Fibroblast of mammary gland (primary cell): ENCODE data around the gene APOA4.

Experiments used
- DNase-seq: peaks from one replicate; pipeline ENCODE4 v3.0.0-alpha.2; 2010; ENCODE audit warnings: low read depth
- H3K4me3 ChIP-seq: 2 replicates; pipeline ENCODE4 v1.5.1; 2011; ENCODE audit warnings: low read depth, mild to moderate bottlenecking, low read length, moderate library complexity; ENCODE audit not compliant: control insufficient read depth
- TF ChIP-seq, protein P1 (sequence below): conservative IDR thresholded peaks from 2 replicates; pipeline ENCODE4 v1.5.1; 2011; ENCODE audit warnings: low read depth, low read length, inconsistent platforms; ENCODE audit not compliant: control insufficient read depth, insufficient read depth

APOA4 gene

DNA sequence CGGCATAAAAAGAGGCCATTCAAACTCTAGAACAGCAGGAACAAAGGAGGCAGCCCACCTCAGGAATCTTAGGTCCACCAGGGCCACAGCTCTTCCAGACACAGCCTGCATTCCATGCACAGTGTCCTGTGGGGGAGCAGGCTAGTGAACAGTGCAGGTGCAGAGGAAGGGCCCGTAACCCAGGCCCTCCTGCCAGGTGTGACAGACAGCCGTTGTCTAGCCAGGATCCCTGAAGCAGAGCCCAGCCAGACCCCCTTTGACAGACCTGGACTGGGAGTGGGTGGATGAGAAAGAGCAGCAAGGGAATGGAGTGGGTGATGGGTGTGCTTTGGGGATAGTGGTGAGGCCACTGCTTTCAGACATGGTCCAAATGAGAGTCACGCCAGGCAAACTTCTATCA is 34.1 kb downstream of the APOA4 start:
- no peak overlapping the region for H3K4me3 ChIP-seq
- DNase-seq = no peak
- TF ChIP-seq, protein P1, sequence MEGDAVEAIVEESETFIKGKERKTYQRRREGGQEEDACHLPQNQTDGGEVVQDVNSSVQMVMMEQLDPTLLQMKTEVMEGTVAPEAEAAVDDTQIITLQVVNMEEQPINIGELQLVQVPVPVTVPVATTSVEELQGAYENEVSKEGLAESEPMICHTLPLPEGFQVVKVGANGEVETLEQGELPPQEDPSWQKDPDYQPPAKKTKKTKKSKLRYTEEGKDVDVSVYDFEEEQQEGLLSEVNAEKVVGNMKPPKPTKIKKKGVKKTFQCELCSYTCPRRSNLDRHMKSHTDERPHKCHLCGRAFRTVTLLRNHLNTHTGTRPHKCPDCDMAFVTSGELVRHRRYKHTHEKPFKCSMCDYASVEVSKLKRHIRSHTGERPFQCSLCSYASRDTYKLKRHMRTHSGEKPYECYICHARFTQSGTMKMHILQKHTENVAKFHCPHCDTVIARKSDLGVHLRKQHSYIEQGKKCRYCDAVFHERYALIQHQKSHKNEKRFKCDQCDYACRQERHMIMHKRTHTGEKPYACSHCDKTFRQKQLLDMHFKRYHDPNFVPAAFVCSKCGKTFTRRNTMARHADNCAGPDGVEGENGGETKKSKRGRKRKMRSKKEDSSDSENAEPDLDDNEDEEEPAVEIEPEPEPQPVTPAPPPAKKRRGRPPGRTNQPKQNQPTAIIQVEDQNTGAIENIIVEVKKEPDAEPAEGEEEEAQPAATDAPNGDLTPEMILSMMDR = no peak

DNA sequence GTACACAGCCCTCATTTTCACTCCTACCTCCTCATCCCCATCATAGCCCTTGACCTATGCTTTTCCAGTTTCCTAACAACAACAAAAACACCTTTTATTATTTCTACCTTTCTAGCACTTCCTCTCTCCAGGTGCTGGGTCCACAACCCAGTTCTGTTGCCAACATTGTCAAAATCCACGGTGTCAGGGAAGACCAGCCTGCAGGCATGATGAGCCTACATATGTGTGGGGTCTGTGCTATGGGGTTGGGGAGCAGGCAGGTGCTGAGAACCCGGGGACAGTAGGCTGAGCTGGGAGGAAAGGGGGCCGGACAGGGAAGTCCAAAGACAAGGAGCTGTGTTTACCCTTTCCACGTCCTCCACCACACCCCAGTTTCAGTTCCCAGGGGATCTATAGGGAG is 34.6 kb downstream of the APOA4 start:
- no peak for DNase-seq
- TF ChIP-seq, protein P1 = no peak
- H3K4me3 ChIP-seq = peak overlapping the region; percentile 79

DNA sequence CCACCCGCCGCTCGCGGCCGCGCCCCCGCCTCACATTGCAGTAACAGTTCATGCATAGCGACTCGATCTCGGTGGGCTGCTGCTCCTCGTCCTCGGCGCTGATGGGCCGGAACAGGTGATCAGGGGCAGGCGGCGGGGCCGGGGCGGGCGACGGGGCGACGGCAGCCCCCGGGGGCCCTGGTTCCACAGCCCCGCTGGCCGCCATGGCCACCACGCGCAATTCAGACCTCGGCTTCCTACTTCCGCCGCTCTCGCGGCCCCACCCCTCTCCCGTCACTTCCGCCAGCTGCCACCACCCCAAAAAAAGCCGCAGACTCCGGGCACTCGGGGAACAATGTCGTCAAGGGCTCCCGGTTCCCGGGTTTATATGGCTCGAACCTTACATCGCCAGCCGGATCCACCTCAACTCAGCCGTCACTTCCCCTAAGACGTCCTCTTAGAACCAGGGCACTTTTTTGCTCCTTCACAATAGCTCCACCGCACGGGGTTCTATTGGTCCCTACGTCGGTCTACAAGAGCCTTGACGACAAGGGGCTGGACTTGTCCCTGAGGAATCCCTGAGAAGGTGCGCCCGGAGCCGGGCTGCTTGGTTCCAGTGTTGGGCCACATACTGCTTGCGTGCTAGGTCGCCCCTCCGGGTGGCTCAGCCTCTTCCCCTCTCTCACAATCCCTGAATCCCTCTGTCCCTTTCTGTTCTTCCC is 35.2 kb downstream of the APOA4 start, which contains the start of gene ZPR1:
Gene ZPR1 (minus strand): TSS at position 238 of the 701 bp plus-strand sequence. CDS start 33 bp downstream, at position 205.
- peak within 1 kb of the TSS; percentile 79 for H3K4me3 ChIP-seq
- peak; percentile 48 for DNase-seq
- TF ChIP-seq, protein P1 = no peak

DNA sequence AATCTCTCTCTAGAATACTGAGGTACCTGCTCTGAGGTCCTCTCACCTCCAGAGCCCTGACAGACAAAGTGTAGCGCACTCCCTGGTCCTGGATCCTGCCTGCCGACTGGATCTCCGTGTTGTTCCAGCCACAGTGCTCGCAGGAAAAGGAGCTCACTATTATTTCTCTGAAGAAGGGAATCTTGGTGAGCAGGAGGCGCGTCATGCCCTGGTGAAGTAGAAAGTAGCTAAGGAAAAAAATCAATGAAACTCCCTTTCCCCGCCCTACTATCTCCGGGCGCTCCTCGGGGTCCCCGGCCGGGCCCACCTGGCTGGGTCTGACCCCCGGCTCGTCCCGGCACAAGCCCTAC is 35.7 kb downstream of the APOA4 start:
- TF ChIP-seq, protein P1 = no peak
- no peak for DNase-seq
- H3K4me3 ChIP-seq = peak overlapping the region; percentile 79

DNA sequence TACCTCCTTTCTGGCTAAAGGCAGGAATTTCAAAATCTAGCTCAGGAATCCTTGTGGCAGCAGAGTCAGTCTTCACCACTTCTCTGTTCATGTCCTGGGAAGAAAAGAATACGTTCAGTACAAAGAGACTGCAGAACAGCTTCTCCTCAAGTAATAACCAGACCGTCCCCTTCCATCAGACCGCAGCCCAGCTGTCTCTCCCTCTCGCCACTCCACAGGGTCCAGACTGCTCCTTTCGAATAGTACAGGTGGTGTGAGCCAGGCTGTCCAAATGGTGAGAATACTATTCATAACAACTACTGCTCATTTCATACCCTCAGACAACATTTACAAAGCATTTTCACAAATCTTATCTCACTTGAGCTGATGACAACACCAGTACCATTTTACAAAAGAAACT is 36.1 kb downstream of the APOA4 start:
- DNase-seq = no peak
- peak overlapping the region; percentile 79 for H3K4me3 ChIP-seq
- TF ChIP-seq, protein P1 = no peak

DNA sequence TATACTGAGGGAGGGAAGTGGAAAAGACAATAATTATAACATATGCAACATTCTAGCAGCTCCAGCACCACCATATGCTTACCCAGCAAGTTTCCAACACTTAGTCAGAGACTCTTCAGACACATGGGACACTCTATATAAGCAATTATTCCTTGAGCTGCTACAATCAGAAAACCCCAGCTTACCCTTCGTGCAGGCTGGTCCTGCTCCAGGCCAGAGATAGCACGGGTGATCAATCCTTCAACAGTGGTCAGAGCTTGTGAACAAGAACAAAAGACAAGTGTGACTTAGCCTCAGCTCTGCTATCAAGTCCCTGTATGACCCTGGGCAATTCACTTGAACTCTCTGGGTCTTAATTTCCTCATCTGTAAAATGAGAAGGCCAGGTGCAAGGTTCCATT is 36.8 kb downstream of the APOA4 start:
- TF ChIP-seq, protein P1 = no peak
- DNase-seq = no peak
- H3K4me3 ChIP-seq = no peak overlapping the region
